Measurements from ENCODE around the gene BTBD1.

DNA sequence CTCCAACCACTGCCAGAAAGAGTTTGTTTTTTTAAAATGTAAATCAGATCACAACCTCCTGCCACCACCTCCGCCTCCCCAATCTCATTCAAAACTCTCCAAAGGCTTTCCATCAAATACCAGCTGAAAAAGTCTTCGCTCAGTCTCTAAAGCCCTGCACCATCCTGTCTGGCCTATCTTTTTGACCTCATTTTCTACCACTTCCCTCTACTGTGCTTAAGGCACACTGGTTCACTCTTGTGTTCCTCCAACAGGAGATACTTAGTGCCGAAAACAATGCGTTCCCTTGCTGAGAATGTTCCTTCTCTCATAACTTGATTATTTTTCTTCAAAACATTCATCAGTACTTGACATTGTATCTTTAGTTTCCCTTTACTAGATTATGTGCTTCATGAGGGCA lies 3.5 kb downstream of the BTBD1 start:
- TF ChIP-seq EZH2phosphoT487 (IDR thresholded peaks at IDR 0.05; ENCODE audit: insufficient read depth, low read depth) = no peak
- no peak for TF ChIP-seq EZH2 (IDR thresholded peaks at IDR 0.05; ENCODE audit: insufficient read depth, poor library complexity, severe bottlenecking)
